ENCODE data around the gene ZNF679. TPM values are rescaled to one million over a fixed set of nuclear protein-coding genes. Genes with fewer than 3 reads are reported as not detected.
"Not testable (repeated sequence)": the region's sequence is repeated elsewhere in the genome, so short reads cannot be mapped to it uniquely, and the experiment has no call there.

Gene ZNF679
- total and polyA plus RNA-seq, 12 donors = not detected

DNA sequence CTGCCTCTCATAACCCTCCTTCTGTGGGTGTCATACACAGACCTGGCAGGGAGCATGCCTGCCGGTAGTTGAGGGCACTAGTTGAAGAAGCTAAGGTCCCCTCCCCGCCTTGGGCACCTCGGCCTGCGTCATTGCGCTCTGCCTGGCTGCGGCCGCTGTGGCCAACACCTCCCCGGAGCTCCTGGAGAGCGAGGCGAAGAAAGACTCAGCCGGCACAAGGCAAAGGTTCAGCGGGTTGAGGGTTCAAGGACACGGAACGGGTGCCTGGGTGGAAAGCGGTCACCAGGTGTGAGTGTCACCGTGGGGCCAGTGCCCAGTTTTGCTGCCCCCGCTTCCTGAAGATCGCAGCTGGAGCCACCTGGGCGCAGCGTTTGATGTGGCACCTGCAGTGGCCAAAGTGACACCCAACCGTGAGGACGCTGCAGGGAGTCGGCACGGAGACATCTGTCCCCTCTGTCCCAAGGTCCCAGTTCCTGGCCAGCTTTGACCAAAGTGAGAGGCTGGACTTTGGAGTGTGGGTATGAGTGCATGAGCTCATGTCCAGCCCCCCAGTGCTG is 36.0 kb upstream of the ZNF679 start:
- Histone ChIP-seq H3K4me3 (no peak overlapping the region), H3K27ac (no peak overlapping the region), H3K9me3 (replicated peaks in 1 of 3) (no peaks in the 10 kb centered on the region), H3K4me1 (replicated peaks in 1 of 2) (no peaks in the 10 kb centered on the region), H3K27me3 (no peaks in the 10 kb centered on the region), H3K36me3 (replicated peaks in 1 of 2) (no peaks in the 10 kb centered on the region)
- DNase-seq = no peak
- 90 to 93% (median 91%) methylated on average over 9 to 24 of the region's 24 CpGs for WGBS, 4 donors
- TF ChIP-seq POLR2A (IDR thresholded peaks at IDR 0.05) = no peak
- TF ChIP-seq, protein P1, sequence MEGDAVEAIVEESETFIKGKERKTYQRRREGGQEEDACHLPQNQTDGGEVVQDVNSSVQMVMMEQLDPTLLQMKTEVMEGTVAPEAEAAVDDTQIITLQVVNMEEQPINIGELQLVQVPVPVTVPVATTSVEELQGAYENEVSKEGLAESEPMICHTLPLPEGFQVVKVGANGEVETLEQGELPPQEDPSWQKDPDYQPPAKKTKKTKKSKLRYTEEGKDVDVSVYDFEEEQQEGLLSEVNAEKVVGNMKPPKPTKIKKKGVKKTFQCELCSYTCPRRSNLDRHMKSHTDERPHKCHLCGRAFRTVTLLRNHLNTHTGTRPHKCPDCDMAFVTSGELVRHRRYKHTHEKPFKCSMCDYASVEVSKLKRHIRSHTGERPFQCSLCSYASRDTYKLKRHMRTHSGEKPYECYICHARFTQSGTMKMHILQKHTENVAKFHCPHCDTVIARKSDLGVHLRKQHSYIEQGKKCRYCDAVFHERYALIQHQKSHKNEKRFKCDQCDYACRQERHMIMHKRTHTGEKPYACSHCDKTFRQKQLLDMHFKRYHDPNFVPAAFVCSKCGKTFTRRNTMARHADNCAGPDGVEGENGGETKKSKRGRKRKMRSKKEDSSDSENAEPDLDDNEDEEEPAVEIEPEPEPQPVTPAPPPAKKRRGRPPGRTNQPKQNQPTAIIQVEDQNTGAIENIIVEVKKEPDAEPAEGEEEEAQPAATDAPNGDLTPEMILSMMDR (IDR thresholded peaks at IDR 0.05) = no peak
- intact Hi-C loops (cut with DNase I) = no loop called here

DNA sequence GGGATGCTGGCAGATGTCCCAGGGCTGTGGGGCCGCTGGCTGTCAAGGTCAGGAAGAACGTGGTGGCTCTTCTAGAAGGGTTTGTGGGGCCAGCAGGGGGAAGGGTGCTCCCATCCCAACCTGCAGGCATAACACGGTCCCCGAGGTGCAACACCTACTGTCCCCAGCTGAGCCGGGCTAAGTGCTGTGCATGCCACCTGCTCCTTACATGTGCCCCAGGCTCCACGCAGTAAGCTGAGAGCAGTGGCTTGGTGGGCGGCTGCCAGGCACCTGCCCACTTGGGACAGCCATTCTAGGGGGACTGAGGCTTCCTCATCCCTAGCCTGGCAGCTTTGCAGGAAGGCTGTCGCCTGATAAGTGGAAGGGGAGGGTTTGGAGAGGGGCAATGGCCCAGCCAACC is 35.5 kb upstream of the ZNF679 start:
- H3K9me3 ChIP-seq (replicated peaks in 1 of 3) = no peaks in the 10 kb centered on the region
- H3K27me3 ChIP-seq = no peaks in the 10 kb centered on the region
- H3K36me3 ChIP-seq (replicated peaks in 1 of 2) = no peaks in the 10 kb centered on the region
- intact Hi-C loops (cut with DNase I) = no loop called here
- H3K4me1 ChIP-seq (replicated peaks in 1 of 2) = no peaks in the 10 kb centered on the region
- no peak for DNase-seq
- no peak overlapping the region for H3K4me3 ChIP-seq
- H3K27ac ChIP-seq = no peak overlapping the region
- 63 to 75% (median 72%) methylated on average over 1 to 8 of the region's 8 CpGs for WGBS, 4 donors
- no peak for TF ChIP-seq POLR2A (IDR thresholded peaks at IDR 0.05)
- TF ChIP-seq, protein P1 (IDR thresholded peaks at IDR 0.05) = no peak

DNA sequence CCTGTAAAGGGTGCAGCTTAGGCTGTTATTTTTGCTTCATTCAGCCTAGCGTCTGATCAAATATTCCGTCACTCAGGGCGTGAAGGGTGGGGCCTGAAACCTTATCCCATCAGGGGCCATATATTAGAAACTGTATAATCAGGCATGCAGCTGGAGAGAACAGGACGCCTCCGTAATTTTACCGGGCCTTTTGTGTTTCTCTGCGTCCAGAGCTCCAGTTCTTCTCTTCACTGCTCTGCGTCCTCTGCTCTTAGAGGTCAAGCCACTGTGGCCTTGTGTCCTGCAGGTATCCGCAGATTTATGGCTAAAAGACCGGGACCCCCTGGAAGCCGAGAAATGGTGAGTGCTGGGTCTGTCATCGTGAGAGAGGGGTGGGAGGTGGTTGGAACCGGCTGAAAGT is 21.4 kb upstream of the ZNF679 start, which contains the start of gene ZNF735:
Gene ZNF735, plus strand, starts transcription at position 301 of the 400 bp plus-strand sequence. Its CDS starts 0 bp downstream, at position 301.
- Histone ChIP-seq H3K27me3 (no peaks in the 10 kb centered on the region), H3K9me3 (replicated peaks in 1 of 3) (no peaks in the 10 kb centered on the region), H3K4me3 (no peak within 1 kb of the TSS), H3K36me3 (replicated peaks in 1 of 2) (no peaks in the 10 kb centered on the region), H3K4me1 (replicated peaks in 1 of 2) (no peaks in the 10 kb centered on the region), H3K27ac (no peak within 1 kb of the TSS)
- intact Hi-C loops (cut with DNase I) = no loop called here
- TF ChIP-seq, protein P1 (IDR thresholded peaks at IDR 0.05) = no peak
- no peak for TF ChIP-seq POLR2A (IDR thresholded peaks at IDR 0.05)
- WGBS, 4 donors = 81 to 83% (median 83%) methylated on average over 12 to 13 of the region's 13 CpGs
- no peak for DNase-seq

DNA sequence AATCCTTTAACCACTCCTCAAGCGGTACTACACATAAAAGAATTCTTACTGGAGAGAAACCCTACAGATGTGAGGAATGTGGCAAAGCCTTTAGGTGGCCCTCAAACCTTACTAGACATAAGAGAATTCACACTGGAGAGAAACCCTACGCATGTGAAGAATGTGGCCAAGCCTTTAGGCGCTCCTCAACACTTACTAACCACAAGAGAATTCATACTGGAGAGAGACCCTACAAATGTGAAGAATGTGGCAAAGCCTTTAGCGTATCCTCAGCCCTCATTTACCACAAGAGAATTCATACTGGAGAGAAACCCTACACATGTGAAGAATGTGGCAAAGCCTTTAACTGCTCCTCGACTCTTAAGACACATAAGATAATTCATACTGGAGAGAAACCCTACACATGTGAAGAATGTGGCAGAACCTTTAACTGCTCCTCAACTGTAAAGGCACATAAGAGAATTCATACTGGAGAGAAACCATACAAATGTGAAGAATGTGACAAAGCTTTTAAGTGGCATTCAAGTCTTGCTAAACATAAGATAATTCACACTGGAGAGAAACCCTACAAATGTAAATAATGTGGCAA is 8.5 kb upstream of the ZNF679 start:
- H3K9me3 ChIP-seq (replicated peaks in 1 of 3); H3K27me3 ChIP-seq; H3K27ac ChIP-seq; DNase-seq; H3K36me3 ChIP-seq (replicated peaks in 1 of 2); intact Hi-C loops (cut with DNase I); H3K4me3 ChIP-seq; H3K4me1 ChIP-seq (replicated peaks in 1 of 2): not testable (repeated sequence)
- WGBS, 4 donors = 69 to 82% (median 73%) methylated on average over 5 of the region's 5 CpGs

DNA sequence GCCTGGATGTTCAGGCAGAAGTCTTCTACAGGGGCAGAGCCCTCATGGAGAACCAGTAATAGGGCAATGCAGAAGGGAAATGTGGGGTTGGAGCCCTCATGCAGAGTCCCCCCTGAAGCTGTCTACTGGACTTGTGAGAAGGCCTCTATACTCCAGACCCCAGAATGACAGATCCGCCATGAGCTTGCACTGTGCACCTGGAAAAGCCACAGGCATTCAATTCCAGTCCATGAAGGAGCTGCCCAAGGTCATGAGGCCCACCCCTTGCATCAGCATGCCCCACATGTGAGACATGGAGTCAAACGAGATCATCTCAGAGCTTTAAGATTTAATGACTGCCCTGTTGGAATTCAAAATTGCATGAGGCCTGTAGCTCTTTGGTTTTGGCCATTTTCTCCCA is 4.9 kb upstream of the ZNF679 start:
- Histone ChIP-seq H3K36me3 (replicated peaks in 1 of 2) (no peaks in the 10 kb centered on the region), H3K9me3 (replicated peaks in 1 of 3) (peaks cover 0 to 9% (median 0%) of the 10 kb centered on the region in 3 donors), H3K4me1 (replicated peaks in 1 of 2) (no peaks in the 10 kb centered on the region), H3K27ac (no peak overlapping the region), H3K27me3 (no peaks in the 10 kb centered on the region), H3K4me3 (no peak overlapping the region)
- WGBS, 4 donors = 22 to 46% (median 40%) methylated on average over 1 to 2 of the region's 2 CpGs
- TF ChIP-seq POLR2A (IDR thresholded peaks at IDR 0.05) = no peak
- TF ChIP-seq, protein P1 (IDR thresholded peaks at IDR 0.05) = no peak
- intact Hi-C loops (cut with DNase I) = no loop called here
- DNase-seq = no peak
